ENCODE data around the gene DCAF11. TPM values are rescaled to one million over a fixed set of nuclear protein-coding genes. Genes with fewer than 3 reads are reported as not detected.

DCAF11 gene
- total and polyA plus RNA-seq, 4 donors, result 26.4 to 153 (median 64.2) TPM

DNA sequence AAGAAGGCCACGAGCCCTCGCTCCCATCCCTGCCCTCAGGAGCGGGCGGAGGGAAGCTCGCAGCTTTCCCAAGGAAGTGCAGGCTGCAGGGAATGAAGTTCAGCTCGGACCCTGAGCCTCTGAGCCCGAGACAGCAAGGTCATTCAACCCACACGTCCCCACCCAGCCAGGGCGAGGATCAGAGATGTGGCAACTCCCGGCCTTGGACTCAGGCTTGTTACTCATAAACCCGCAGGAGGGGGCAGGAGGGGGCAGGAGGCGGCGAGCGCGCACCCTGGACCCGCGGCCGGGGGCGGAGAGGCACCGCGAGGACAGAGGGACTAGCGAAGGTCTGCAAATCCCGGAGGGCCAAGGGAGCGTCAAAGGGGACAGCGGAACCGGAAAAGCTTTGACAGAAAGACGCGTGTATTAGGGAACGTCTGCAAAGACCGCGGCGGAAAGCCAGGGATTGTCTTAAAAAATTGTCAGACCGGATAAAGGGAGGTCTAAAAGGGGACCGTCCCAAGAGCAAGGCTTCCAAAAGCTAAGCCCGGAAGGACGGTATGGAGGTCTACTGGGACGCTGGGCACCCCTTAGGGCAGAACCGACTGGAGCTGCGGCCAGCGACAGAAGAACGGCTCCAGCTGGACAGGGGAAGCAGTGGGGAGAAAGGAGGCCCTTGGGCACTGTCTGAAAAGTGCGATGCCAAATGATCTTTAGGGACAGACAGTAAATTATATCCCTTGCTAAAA is 611 bp upstream of the DCAF11 start:
- H3K4me3 ChIP-seq, result peak overlapping the region; percentile 55
- H3K9ac ChIP-seq (ENCODE audit: insufficient read depth in 1 of 2, low read length in 2 of 2), result peak overlapping the region; percentile 65 to 79
- DNase-seq (peak; percentile 90 to 95 (median 95)), ATAC-seq (ENCODE audit: insufficient read depth, low FRiP score) (peak; percentile 58)
- H3K27ac ChIP-seq (ENCODE audit: low read depth in 1 of 2, low read length in 1 of 2), result peak overlapping the region; percentile 97 to 98
- TF ChIP-seq, protein P1, sequence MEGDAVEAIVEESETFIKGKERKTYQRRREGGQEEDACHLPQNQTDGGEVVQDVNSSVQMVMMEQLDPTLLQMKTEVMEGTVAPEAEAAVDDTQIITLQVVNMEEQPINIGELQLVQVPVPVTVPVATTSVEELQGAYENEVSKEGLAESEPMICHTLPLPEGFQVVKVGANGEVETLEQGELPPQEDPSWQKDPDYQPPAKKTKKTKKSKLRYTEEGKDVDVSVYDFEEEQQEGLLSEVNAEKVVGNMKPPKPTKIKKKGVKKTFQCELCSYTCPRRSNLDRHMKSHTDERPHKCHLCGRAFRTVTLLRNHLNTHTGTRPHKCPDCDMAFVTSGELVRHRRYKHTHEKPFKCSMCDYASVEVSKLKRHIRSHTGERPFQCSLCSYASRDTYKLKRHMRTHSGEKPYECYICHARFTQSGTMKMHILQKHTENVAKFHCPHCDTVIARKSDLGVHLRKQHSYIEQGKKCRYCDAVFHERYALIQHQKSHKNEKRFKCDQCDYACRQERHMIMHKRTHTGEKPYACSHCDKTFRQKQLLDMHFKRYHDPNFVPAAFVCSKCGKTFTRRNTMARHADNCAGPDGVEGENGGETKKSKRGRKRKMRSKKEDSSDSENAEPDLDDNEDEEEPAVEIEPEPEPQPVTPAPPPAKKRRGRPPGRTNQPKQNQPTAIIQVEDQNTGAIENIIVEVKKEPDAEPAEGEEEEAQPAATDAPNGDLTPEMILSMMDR (IDR thresholded peaks at IDR 0.05; ENCODE audit: control extremely low read depth, extremely low read depth), result no peak
- peaks cover 7 to 14% (median 12%) of the 10 kb centered on the region in 4 donors for H3K36me3 ChIP-seq (ENCODE audit: control insufficient read depth in 4 of 4, insufficient read depth in 4 of 4, low read length in 4 of 4)
- no peaks in the 10 kb centered on the region for H3K9me3 ChIP-seq (ENCODE audit: control insufficient read depth in 4 of 4, insufficient read depth in 3 of 4, low read length in 3 of 4)
- 0% methylated on average over 42 of the region's 42 CpGs for WGBS, 2 donors
- H3K4me1 ChIP-seq (ENCODE audit: control insufficient read depth in 5 of 5, insufficient read depth in 5 of 5, low read length in 5 of 5), result peaks cover 0 to 18% (median 7%) of the 10 kb centered on the region in 5 donors
- no peaks in the 10 kb centered on the region for H3K27me3 ChIP-seq (ENCODE audit: control insufficient read depth in 3 of 3, insufficient read depth in 3 of 3, low read length in 2 of 3)

DNA sequence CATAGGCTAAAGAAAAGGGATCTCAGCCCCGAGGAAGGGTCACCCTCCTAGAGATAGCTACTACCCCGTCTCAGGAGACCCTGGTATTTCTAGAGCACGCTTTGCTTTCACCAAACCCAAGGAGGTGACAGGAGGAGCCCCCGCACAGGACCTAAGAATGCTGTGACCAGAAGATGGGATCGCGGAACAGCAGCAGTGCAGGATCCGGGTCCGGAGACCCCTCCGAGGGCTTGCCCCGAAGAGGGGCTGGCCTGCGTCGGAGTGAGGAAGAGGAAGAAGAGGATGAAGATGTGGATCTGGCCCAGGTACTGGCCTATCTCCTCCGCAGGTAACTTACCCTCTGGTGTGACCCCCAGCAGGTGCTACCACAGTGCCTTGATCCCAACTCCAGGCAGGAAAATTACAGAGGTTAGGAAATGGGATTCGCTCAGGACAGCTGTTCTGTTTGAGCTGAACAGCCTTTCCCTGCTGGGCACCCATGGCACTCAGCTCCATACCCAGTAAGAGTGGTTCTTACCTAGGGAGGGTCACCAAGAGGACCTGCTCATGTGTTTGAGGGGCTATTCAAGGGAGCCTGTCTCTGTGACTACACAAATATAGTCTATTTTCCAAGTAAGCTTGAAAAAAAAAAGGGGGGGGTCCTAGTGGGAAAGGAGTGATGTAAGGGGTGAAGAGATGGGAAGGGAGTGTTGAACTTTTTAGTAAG is 998 bp downstream of the DCAF11 start:
- Histone ChIP-seq H3K36me3 (ENCODE audit: control insufficient read depth in 4 of 4, insufficient read depth in 4 of 4, low read length in 4 of 4) (peaks cover 16 to 26% (median 18%) of the 10 kb centered on the region in 4 donors), H3K9ac (ENCODE audit: insufficient read depth in 1 of 2, low read length in 2 of 2) (peak overlapping the region; percentile 57 to 95), H3K27me3 (ENCODE audit: control insufficient read depth in 3 of 3, insufficient read depth in 3 of 3, low read length in 2 of 3) (no peaks in the 10 kb centered on the region), H3K27ac (ENCODE audit: low read depth in 1 of 2, low read length in 1 of 2) (peak overlapping the region; percentile 75 to 90), H3K4me3 (peak overlapping the region; percentile 50), H3K9me3 (ENCODE audit: control insufficient read depth in 4 of 4, insufficient read depth in 3 of 4, low read length in 3 of 4) (no peaks in the 10 kb centered on the region), H3K4me1 (ENCODE audit: control insufficient read depth in 5 of 5, insufficient read depth in 5 of 5, low read length in 5 of 5) (peaks cover 0 to 18% (median 7%) of the 10 kb centered on the region in 5 donors)
- TF ChIP-seq, protein P1 (IDR thresholded peaks at IDR 0.05; ENCODE audit: control extremely low read depth, extremely low read depth), result no peak
- DNase-seq, result no peak
- no peak for ATAC-seq (ENCODE audit: insufficient read depth, low FRiP score)
- 2 to 3% methylated on average over 14 of the region's 14 CpGs for WGBS, 2 donors

DNA sequence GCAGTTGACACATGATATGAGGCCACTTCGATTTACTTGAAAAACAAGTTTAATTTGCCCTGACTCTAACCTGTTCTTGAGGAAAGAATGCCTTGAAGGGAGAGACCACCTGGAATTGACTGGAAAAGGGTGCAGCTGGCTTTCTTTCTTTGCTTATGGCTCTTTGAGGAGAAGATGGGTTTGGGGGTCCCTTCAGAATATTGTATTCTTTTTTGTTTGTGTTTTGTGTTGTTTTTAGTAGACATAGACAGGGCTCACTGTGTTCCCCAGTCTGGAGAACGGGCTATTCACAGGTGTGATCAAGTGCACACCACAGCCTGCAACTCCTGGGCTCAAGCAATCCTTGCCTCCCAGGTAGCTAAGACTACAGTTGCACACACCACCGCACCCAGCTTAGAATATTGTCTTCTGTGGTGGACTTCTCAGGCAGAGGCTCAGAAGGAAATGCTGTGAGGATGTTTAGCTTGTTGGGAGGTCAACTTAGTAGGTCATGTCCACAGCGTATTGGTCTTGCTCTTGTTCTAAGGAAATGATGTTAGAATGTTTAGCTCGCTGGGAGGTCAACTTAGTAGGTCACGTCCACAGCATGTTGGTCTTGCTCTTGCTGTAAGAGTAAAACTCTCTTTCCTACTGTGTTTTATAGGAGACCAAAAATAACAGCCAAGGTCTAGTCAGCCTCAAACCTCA is 1.7 kb downstream of the DCAF11 start:
- ATAC-seq (ENCODE audit: insufficient read depth, low FRiP score) (no peak), DNase-seq (peak in 1 of 3 donors; percentile 54)
- TF ChIP-seq, protein P1 (IDR thresholded peaks at IDR 0.05; ENCODE audit: control extremely low read depth, extremely low read depth), result no peak
- no peaks in the 10 kb centered on the region for H3K9me3 ChIP-seq (ENCODE audit: control insufficient read depth in 4 of 4, insufficient read depth in 3 of 4, low read length in 3 of 4)
- 67 to 77% methylated on average over 6 of the region's 6 CpGs for WGBS, 2 donors
- no peak overlapping the region for H3K9ac ChIP-seq (ENCODE audit: insufficient read depth in 1 of 2, low read length in 2 of 2)
- H3K27me3 ChIP-seq (ENCODE audit: control insufficient read depth in 3 of 3, insufficient read depth in 3 of 3, low read length in 2 of 3), result no peaks in the 10 kb centered on the region
- peaks cover 0 to 18% (median 7%) of the 10 kb centered on the region in 5 donors for H3K4me1 ChIP-seq (ENCODE audit: control insufficient read depth in 5 of 5, insufficient read depth in 5 of 5, low read length in 5 of 5)
- H3K4me3 ChIP-seq, result no peak overlapping the region
- peaks cover 22 to 33% (median 23%) of the 10 kb centered on the region in 4 donors for H3K36me3 ChIP-seq (ENCODE audit: control insufficient read depth in 4 of 4, insufficient read depth in 4 of 4, low read length in 4 of 4)
- H3K27ac ChIP-seq (ENCODE audit: low read depth in 1 of 2, low read length in 1 of 2), result no peak overlapping the region
